K562 (cell line): ENCODE results near the gene ADAMTS7. TPM values are rescaled to one million over a fixed set of nuclear protein-coding genes. Genes with fewer than 3 reads are reported as not detected.

Experiments
- ATAC-seq: fragments of 200-7000 bp; cut with Tn5 transposase; 3 replicates; pipeline ENCODE4 v1.9.1; 2020; ENCODE audit warnings: moderate library complexity
- BruUV-seq: library from RNA; stranded (reverse); fragments of 400-500 nt; replicated peaks from 2 replicates; lab custom pipeline; 2021; lab: Mats Ljungman, UMichigan
- CTCF ChIA-PET: fragments of 300-600 bp; formaldehyde crosslinking; extraction: SDS; loops from one replicate; lab custom pipeline; 2021; ENCODE audit warnings: low intra/inter-chr PET ratio; lab: Yijun Ruan, JAX
- POLR2A ChIA-PET: fragments of 300-600, 350-650 bp; sonication (Branson Sonifier 250); formaldehyde crosslinking; extraction: SDS; loops from one replicate; lab custom pipeline; 2021; ENCODE audit warnings: antibody characterized with exemption, inconsistent platforms; lab: Yijun Ruan, JAX
- DNase-seq, 4 experiments: peaks; one replicate each; pipeline versions ENCODE4 v3.0.0 to v3.0.0-alpha.2; 2011 to 2018; ENCODE audit warnings: low spot score in 3 of 4, mixed read lengths in 3 of 4; ENCODE audit errors: extremely low read depth in 1 of 4
- FAIRE-seq: peaks from 2 replicates; lab custom pipeline; 2011; peaks lifted over from hg19 to GRCh38; lab: Jason Lieb, UNC
- H2AFZ ChIP-seq: 2 replicates; pipeline ENCODE4 v1.6.0; 2011; ENCODE audit warnings: low read depth, low read length, control low read depth, inconsistent platforms
- H3K27ac ChIP-seq: fragments of 200-600 bp; 3 replicates; pipeline ENCODE4 v1.8.0; 2011; ENCODE audit warnings: low read depth, mild to moderate bottlenecking, control low read depth, inconsistent platforms, low read length, moderate library complexity, mixed read lengths; ENCODE audit errors: extremely low read depth
- H3K27me3 ChIP-seq, 2 experiments: fragments of 300-600 bp in 1 of 2; 2 replicates in 1 of 2; 3 replicates in 1 of 2; pipeline versions ENCODE4 v1.6.0 to v1.8.0; 2011; ENCODE audit warnings: inconsistent platforms in 2 of 2, low read length in 2 of 2, mild to moderate bottlenecking in 1 of 2, mixed read lengths in 1 of 2, moderate library complexity in 1 of 2; ENCODE audit not compliant: control insufficient read depth in 2 of 2, insufficient read depth in 2 of 2
- H3K36me3 ChIP-seq: fragments of 300-600 bp; 3 replicates; pipeline ENCODE4 v1.8.0; 2011; ENCODE audit warnings: mild to moderate bottlenecking, low read length, inconsistent platforms; ENCODE audit not compliant: control insufficient read depth, insufficient read depth
- H3K4me1 ChIP-seq, 2 experiments: fragments of 200-600 bp in 1 of 2; replicated peaks in 1 of 2; 2 replicates in 1 of 2; 3 replicates in 1 of 2; pipeline versions ENCODE4 v1.5.1 to v1.8.0; 2011; ENCODE audit warnings: inconsistent platforms in 2 of 2, low read length in 2 of 2, mild to moderate bottlenecking in 1 of 2, mixed read lengths in 1 of 2, moderate library complexity in 1 of 2; ENCODE audit not compliant: control insufficient read depth in 2 of 2, insufficient read depth in 2 of 2
- H3K4me2 ChIP-seq: 2 replicates; pipeline ENCODE4 v1.6.1; 2011; ENCODE audit warnings: low read length, control low read depth, inconsistent platforms, mixed read lengths; ENCODE audit not compliant: insufficient read depth
- H3K4me3 ChIP-seq: fragments of 200-600 bp; sonication (generic), shearing (Covaris generic); 2 replicates; pipeline ENCODE4 v1.5.1; 2016; ENCODE audit warnings: control low read depth, inconsistent platforms
- H3K79me2 ChIP-seq: fragments of 200-600 bp; 3 replicates; pipeline ENCODE4 v1.8.0; 2011; ENCODE audit warnings: low read length, inconsistent platforms; ENCODE audit not compliant: control insufficient read depth, insufficient read depth
- H3K9ac ChIP-seq, 2 experiments: 2 replicates each; pipeline versions ENCODE4 v1.6.0 to v1.6.1; 2011; ENCODE audit warnings: low read depth in 2 of 2, low read length in 2 of 2, control low read depth in 1 of 2, inconsistent platforms in 1 of 2, mild to moderate bottlenecking in 1 of 2, mixed read lengths in 1 of 2; ENCODE audit not compliant: insufficient read depth in 1 of 2
- H3K9me1 ChIP-seq: one replicate; pipeline ENCODE4 v1.6.0; 2011; ENCODE audit warnings: inconsistent platforms, mild to moderate bottlenecking, low read length, moderate library complexity; ENCODE audit not compliant: control insufficient read depth, insufficient read depth
- H3K9me3 ChIP-seq: replicated peaks from 2 replicates; pipeline ENCODE4 v1.5.1; 2011; ENCODE audit warnings: low read depth, low read length, inconsistent platforms; ENCODE audit not compliant: control insufficient read depth, insufficient read depth
- H4K20me1 ChIP-seq: replicated peaks from 2 replicates; pipeline ENCODE4 v1.6.1; 2011; ENCODE audit warnings: low read length, inconsistent platforms, mixed read lengths; ENCODE audit not compliant: control insufficient read depth, insufficient read depth
- NFIC ChIP-seq: fragments of 450-650 bp; IDR thresholded peaks from 2 replicates; pipeline ENCODE4 v1.6.1; 2017; ENCODE audit warnings: mild to moderate bottlenecking, inconsistent platforms
- POU5F1 ChIP-seq: fragments of 150-350 bp; IDR thresholded peaks from 2 replicates; pipeline ENCODE4 v1.6.1; 2014; ENCODE audit warnings: borderline replicate concordance, low read length, low read depth, mild to moderate bottlenecking; ENCODE audit not compliant: partially characterized antibody
- WGBS: fragments of 100-300 bp; shearing (Covaris generic); methylation state at CpG from one replicate; pipeline ENCODE4 v1.1.6; 2016; ENCODE audit warnings: low coverage, mixed read lengths; ENCODE audit not compliant: insufficient coverage; ENCODE audit errors: missing lambda C conversion rate; 5-methylcytosine and 5-hydroxymethylcytosine counted together
- in situ Hi-C: fragments of 300-500 bp; cut with MboI; formaldehyde crosslinking; loops from 4 replicates; pipeline ENCODE4 v1.15.0; 2018; ENCODE audit warnings: inconsistent platforms, mixed read lengths
- intact Hi-C: fragments of 100-400 bp; cut with micrococcal nuclease; formaldehyde crosslinking; loops from 2 replicates; pipeline ENCODE4 v1.14.2; 2022
- polyA plus RNA-seq, 8 experiments: library from polyadenylated mRNA; depleted of rRNA in 4 of 8; stranded (reverse) in 5 of 8; unstranded in 3 of 8; fragments of >200 nt; fragmentation: Nextera tagmentation in 2 of 8; fragmentation: Illumina TruSeq in 1 of 8; extraction: Ambion mirVana in 2 of 8; extraction: Trizol in 1 of 8; gene quantifications; 2 replicates each; pipeline versions ENCODE4 v1.2.1 to v1.2.3, GENCODE V29; 2011 to 2014; ENCODE audit warnings: inconsistent platforms in 1 of 8, missing spikeins in 1 of 8
- total RNA-seq, 7 experiments: library from RNA; depleted of rRNA in 6 of 7; stranded (reverse); fragments of >200 nt in 6 of 7; fragmentation: Illumina TruSeq in 2 of 7; extraction: Trizol in 2 of 7; gene quantifications; 2 replicates each; pipeline versions ENCODE4 v1.2.1 to v1.2.3, GENCODE V29; 2011 to 2021; ENCODE audit warnings: low replicate concordance in 1 of 7
- TF ChIP-seq, protein P1 (sequence below): fragments of 450-650 bp; IDR thresholded peaks from 2 replicates; pipeline ENCODE4 v1.6.1; 2016; ENCODE audit warnings: antibody characterized with exemption
- TF ChIP-seq, protein P2 (sequence below), 3 experiments: IDR thresholded peaks in 2 of 3; conservative IDR thresholded peaks in 1 of 3; 2 replicates each; pipeline ENCODE4 v1.5.1; 2011 to 2012; ENCODE audit warnings: low read length in 3 of 3, mild to moderate bottlenecking in 3 of 3, control low read depth in 2 of 3, improper control_type of control experiment in 1 of 3, inconsistent platforms in 1 of 3, low read depth in 1 of 3, mixed read lengths in 1 of 3, moderate library complexity in 1 of 3; ENCODE audit not compliant: insufficient read depth in 2 of 3
- TF ChIP-seq, protein P3 (sequence below), 2 experiments: fragments of 450-650 bp in 1 of 2; sonication (generic) in 1 of 2; formaldehyde crosslinking in 1 of 2; IDR thresholded peaks in 1 of 2; conservative IDR thresholded peaks in 1 of 2; 2 replicates each; pipeline versions ENCODE4 v1.6.1 to v1.8.1; 2016 to 2023; ENCODE audit warnings: mild to moderate bottlenecking in 2 of 2, moderate library complexity in 2 of 2, inconsistent platforms in 1 of 2, missing genetic modification reagents in 1 of 2

The ADAMTS7 gene
- total and polyA plus RNA-seq, 9 of the 15 experiments (the other 6 are each of a cell fraction or from before 2014, with no cell fraction given) = 0.05 to 0.07 TPM; not detected in 7

DNA sequence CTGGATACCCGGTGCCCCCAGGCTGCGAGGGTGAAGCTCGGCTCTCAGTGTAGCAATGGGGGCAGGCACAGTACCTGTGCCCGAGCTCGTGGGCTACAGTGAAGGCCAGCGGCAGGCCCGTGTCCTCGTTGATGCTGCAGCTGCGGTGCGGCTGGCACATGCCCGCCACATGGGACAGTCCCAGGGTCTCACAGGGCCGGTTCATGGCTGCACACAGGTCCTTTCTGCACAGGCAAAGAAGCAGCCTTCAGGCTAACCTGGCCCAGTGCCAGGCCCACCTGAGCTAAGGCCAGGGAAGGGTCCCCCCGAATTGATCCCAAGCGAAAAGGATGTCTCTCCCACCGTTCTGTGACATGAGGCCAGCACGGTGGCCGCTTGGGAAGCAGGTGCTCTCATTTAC is 21.6 kb downstream of the ADAMTS7 start:
- H3K4me2 ChIP-seq = no peak overlapping the region
- POLR2A ChIA-PET = interaction anchor here (0.6 kb wide), 1 partner anchor 20 kb away, joined by 3 read pairs; no protein-coding TSS in a partner anchor
- H3K4me1 ChIP-seq = peaks cover 0 to 4% of the 10 kb centered on the region in 2 experiments; a peak in 1 of 5 replicates

DNA sequence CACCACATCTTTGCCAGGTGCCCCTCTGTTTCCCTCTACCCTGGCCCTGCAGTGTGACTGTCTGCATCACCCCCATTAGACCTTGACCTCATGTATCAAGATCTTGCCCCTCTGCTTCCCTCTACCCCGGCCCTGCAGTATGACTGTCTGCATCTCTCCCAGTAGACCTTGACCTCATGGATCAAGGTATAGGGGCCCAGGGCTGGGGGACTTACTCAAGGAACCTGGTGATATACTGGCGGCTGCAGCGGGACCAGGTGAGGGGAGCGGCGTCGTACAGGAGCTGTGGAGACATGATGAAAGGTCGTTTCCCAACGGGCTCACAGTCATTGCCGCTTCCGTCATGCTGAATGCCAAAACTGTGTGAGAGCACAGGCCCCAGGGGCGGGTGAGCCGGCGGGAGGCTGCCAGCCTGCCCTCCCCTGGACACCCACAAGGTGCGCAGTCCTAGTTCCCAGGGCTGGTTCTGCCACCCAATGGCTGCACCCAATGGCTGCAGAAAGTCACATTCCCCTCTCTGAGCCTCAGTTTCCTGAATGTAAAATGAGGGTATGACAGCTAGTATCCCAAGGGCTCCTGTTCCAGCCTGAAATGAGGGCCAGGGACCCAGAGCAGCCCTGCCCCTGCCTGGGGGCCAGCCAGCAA is 23.1 kb downstream of the ADAMTS7 start:
- H3K79me2 ChIP-seq = no peaks in the 10 kb centered on the region
- in situ Hi-C loops (no loop called here), intact Hi-C loops (no loop called here)
- no peak for DNase-seq
- no peaks in the 10 kb centered on the region for H3K9me3 ChIP-seq
- FAIRE-seq = no peak
- no peak overlapping the region for H3K4me3 ChIP-seq
- H3K27me3 ChIP-seq = peaks cover 12 to 44% of the 10 kb centered on the region in 2 experiments; a peak in 4 of 5 replicates
- H3K27ac ChIP-seq = no peak overlapping the region
- ChIA-PET POLR2A (interaction anchor here (0.6 kb wide), 1 partner anchor 23 kb away, joined by 3 read pairs; the partner anchor contains the start of gene ADAMTS7), CTCF (no interaction called here)
- WGBS = 13% methylated on average over 14 of the region's 14 CpGs
- no TSS peak for BruUV-seq
- no peak overlapping the region for H3K4me2 ChIP-seq
- peaks cover 0 to 4% of the 10 kb centered on the region in 2 experiments; a peak in 1 of 5 replicates for H3K4me1 ChIP-seq
- peak; percentile 49; the same call in 2 of the 3 replicates for ATAC-seq
- no peak overlapping the region for H3K9ac ChIP-seq
- TF ChIP-seq POU5F1 = no peak
- TF ChIP-seq, protein P1, sequence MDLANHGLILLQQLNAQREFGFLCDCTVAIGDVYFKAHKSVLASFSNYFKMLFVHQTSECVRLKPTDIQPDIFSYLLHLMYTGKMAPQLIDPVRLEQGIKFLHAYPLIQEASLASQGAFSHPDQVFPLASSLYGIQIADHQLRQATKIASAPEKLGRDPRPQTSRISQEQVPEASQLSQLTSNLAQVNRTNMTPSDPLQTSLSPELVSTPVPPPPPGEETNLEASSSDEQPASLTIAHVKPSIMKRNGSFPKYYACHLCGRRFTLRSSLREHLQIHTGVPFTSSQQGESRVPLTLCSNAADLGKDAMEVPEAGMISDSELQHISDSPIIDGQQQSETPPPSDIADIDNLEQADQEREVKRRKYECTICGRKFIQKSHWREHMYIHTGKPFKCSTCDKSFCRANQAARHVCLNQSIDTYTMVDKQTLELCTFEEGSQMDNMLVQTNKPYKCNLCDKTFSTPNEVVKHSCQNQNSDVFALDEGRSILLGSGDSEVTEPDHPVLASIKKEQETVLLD = no peak
- TF ChIP-seq, protein P2, sequence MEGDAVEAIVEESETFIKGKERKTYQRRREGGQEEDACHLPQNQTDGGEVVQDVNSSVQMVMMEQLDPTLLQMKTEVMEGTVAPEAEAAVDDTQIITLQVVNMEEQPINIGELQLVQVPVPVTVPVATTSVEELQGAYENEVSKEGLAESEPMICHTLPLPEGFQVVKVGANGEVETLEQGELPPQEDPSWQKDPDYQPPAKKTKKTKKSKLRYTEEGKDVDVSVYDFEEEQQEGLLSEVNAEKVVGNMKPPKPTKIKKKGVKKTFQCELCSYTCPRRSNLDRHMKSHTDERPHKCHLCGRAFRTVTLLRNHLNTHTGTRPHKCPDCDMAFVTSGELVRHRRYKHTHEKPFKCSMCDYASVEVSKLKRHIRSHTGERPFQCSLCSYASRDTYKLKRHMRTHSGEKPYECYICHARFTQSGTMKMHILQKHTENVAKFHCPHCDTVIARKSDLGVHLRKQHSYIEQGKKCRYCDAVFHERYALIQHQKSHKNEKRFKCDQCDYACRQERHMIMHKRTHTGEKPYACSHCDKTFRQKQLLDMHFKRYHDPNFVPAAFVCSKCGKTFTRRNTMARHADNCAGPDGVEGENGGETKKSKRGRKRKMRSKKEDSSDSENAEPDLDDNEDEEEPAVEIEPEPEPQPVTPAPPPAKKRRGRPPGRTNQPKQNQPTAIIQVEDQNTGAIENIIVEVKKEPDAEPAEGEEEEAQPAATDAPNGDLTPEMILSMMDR (IDR thresholded peaks at IDR 0.05 in 2 of 3, conservative IDR thresholded peaks at IDR 0.05 in 1 of 3; ENCODE audit: insufficient read depth in 2 of 3, low read depth in 1 of 3, low read length in 3 of 3) = peak in 1 of 3 experiments; percentile 46; a peak in 2 of 6 replicates
- no peak overlapping the region for H2AFZ ChIP-seq
- H3K9me1 ChIP-seq = no peaks in the 10 kb centered on the region
- H4K20me1 ChIP-seq = no peaks in the 10 kb centered on the region
- H3K36me3 ChIP-seq = no peaks in the 10 kb centered on the region

More for the DNA sequence above, 21.6 kb downstream of the ADAMTS7 start:
- H3K9me1 ChIP-seq = no peaks in the 10 kb centered on the region
- no peak for DNase-seq
- no peaks in the 10 kb centered on the region for H3K9me3 ChIP-seq
- H3K27ac ChIP-seq = no peak overlapping the region
- no peak overlapping the region for H3K9ac ChIP-seq
- H4K20me1 ChIP-seq = no peaks in the 10 kb centered on the region
- no peak overlapping the region for H2AFZ ChIP-seq
- FAIRE-seq = no peak
- 2% methylated on average over 16 of the region's 17 CpGs for WGBS
- intact Hi-C loops (no loop called here), in situ Hi-C loops (no loop called here)
- no peak for ATAC-seq
- H3K27me3 ChIP-seq = peaks cover 12 to 51% of the 10 kb centered on the region in 2 experiments; a peak in 4 of 5 replicates
- no peaks in the 10 kb centered on the region for H3K36me3 ChIP-seq
- no TSS peak for BruUV-seq
- TF ChIP-seq NFIC = peak; percentile 86
- TF ChIP-seq, protein P3, sequence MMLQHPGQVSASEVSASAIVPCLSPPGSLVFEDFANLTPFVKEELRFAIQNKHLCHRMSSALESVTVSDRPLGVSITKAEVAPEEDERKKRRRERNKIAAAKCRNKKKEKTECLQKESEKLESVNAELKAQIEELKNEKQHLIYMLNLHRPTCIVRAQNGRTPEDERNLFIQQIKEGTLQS (IDR thresholded peaks at IDR 0.05) = no peak
- TF ChIP-seq, protein P3 (CRISPR knock-in tag; conservative IDR thresholded peaks at IDR 0.05) = no peak
- CTCF ChIA-PET = no interaction called here
- no peaks in the 10 kb centered on the region for H3K79me2 ChIP-seq
- no peak overlapping the region for H3K4me3 ChIP-seq
